Left kidney (tissue), 2 donors: ENCODE measurements around the gene CYP27B1. TPM values are rescaled to one million over a fixed set of nuclear protein-coding genes. Genes with fewer than 3 reads are reported as not detected.

Experiments
- DNase-seq: peaks from one replicate; pipeline ENCODE4 v3.0.0-alpha.2; 2013
- polyA plus RNA-seq: library from polyadenylated mRNA; unstranded; fragments of 120-200 nt; gene quantifications from one replicate; pipeline ENCODE4 v1.2.1, GENCODE V29; 2013; ENCODE audit not compliant: insufficient read length

CYP27B1 gene
- polyA plus RNA-seq, 1 donor: 2.0 TPM

- DNase-seq: no peak
Observed at GRCh38 chr12:57735952-57736740, 30.7 kb downstream of the CYP27B1 start.

GRCh38 chr12:57735198-57735855 is 31.6 kb downstream of the CYP27B1 start:
- no peak for DNase-seq

- DNase-seq: no peak
Observed at GRCh38 chr12:57734591-57734990, 32.3 kb downstream of the CYP27B1 start.

- DNase-seq: no peak
Observed at GRCh38 chr12:57733928-57734327, 33.0 kb downstream of the CYP27B1 start.

- DNase-seq: no peak
Observed at GRCh38 chr12:57732726-57733593, 33.9 kb downstream of the CYP27B1 start.

- no peak for DNase-seq
Observed at GRCh38 chr12:57732270-57732669, 34.6 kb downstream of the CYP27B1 start.

- DNase-seq: no peak
Observed at GRCh38 chr12:57731411-57732080, 35.3 kb downstream of the CYP27B1 start.

- no peak for DNase-seq
Observed at GRCh38 chr12:57730336-57731067, 36.4 kb downstream of the CYP27B1 start.

- no peak for DNase-seq
Observed at GRCh38 chr12:57729321-57729844, 37.5 kb downstream of the CYP27B1 start.

GRCh38 chr12:57727758-57728395 is 39.0 kb downstream of the CYP27B1 start:
- DNase-seq: no peak

GRCh38 chr12:57726884-57727757 is 39.8 kb downstream of the CYP27B1 start:
- DNase-seq: peak; percentile 54

GRCh38 chr12:57726151-57726883 is 40.6 kb downstream of the CYP27B1 start:
- DNase-seq: no peak

- DNase-seq: no peak
Observed at GRCh38 chr12:57725851-57726150, 41.1 kb downstream of the CYP27B1 start.

- no peak for DNase-seq
Observed at GRCh38 chr12:57724936-57725740, 41.7 kb downstream of the CYP27B1 start.

- DNase-seq: no peak
Observed at GRCh38 chr12:57724003-57724935, 42.6 kb downstream of the CYP27B1 start.

- DNase-seq: no peak
Observed at GRCh38 chr12:57723630-57723962, 43.3 kb downstream of the CYP27B1 start.
